GM18520 (cell line): ENCODE measurements around the gene UNKL.
A peak's percentile ranks its signal among the peaks of the same experiment; 100 is the strongest.

Experiments used
- ATAC-seq: cut with Tn5 transposase; IDR thresholded peaks from one replicate; pipeline ENCODE4 v1.9.1; 2021; ENCODE audit not compliant: unreplicated experiment

Gene UNKL

GRCh38 chr16:1356061-1356900 is 58.2 kb downstream of the UNKL start:
- ATAC-seq, result no peak

DNA sequence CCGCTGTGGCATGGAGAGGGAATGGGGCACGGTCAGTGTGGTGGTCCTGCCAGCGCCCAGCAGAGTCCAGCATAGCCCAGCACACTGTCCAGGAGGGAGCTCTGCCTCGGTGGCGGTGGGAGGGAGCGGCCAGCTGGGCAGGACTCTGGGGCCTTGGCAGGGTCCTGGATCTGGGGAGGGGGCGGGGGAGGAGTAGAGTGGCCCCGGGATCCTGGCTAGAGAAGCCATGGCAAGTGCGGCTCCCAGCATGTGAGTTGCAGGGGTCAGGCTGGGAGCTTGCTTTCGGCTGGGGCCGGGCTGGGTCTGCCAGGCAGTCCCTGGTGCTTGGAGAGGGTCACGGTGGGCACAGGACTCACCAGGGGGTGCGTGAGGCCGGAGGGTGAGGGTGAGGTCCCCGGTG is 58.9 kb downstream of the UNKL start:
- no peak for ATAC-seq

DNA sequence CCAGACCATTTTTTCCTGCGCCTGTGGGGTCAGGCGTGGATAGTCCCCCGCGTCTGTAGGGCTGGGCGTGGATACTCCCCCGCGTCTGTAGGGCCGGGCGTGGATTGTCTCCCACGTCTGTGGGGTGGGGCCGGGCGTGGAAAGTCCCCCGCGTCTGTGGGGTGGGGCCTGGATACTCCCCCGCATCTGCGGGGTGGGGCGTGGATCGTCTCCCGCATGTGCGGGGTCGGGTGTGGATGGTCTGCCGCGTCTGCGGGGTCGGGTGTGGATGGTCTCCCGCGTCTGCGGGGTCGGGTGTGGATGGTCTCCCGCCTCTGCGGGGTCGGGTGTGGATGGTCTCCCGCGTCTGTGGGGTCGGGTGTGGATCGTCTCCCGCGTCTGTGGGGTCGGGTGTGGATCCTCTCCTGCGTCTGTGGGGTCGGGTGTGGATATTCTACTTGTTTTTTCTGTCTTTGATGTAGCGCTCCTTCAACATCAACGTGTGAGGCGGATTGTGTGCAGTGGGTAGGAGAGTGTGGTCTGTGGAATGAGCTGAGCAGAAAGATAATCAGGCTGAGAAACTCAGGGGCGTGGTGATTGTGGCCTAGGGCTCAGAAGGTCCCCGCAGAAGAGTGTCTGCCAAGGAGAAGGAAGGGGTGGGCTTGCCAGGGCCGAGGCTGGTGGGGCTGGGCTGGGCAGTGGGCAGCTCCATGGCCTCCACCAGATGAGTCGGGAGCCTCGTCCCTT is 59.5 kb downstream of the UNKL start:
- no peak for ATAC-seq

- ATAC-seq, result peak; percentile 78
Measured at GRCh38 chr16:1351582-1352362, 62.7 kb downstream of the UNKL start, which contains the start of the genes GNPTG and TSR3. GNPTG (plus strand) TSS chr16:1351931; CDS start chr16:1351966, 35 bp downstream. TSR3 (minus strand) TSS chr16:1351878; CDS start chr16:1351804, 74 bp downstream.

- ATAC-seq, result peak; percentile 2
Measured at GRCh38 chr16:1351215-1351581, 63.3 kb downstream of the UNKL start.

- no peak for ATAC-seq
Measured at GRCh38 chr16:1350691-1351090, 63.8 kb downstream of the UNKL start.

- no peak for ATAC-seq
Measured at GRCh38 chr16:1349951-1350350, 64.6 kb downstream of the UNKL start.

DNA sequence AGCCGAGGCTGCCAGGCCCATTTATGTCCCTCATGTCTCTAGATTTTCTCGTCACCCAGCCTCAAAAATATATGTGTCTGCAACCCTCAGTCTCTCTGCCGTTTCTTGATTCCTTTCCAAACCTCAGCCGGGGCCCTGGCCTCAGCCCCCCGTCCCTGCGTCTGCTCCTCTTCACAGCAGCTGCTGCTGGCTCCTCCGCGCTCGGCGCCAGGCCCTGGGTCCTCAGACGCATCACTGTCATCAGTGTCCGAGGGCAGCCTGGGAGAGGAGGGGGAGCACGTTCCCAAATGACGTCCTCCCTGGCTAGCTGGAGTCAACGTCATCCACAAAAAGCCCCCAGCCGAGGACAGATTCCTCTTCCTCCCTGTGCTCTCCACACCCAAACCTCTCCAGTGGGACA is 65.2 kb downstream of the UNKL start:
- no peak for ATAC-seq

- no peak for ATAC-seq
Measured at GRCh38 chr16:1348926-1349325, 65.6 kb downstream of the UNKL start.

GRCh38 chr16:1348441-1348840 is 66.1 kb downstream of the UNKL start:
- ATAC-seq, result no peak

- no peak for ATAC-seq
Measured at GRCh38 chr16:1347962-1348361, 66.5 kb downstream of the UNKL start.

DNA sequence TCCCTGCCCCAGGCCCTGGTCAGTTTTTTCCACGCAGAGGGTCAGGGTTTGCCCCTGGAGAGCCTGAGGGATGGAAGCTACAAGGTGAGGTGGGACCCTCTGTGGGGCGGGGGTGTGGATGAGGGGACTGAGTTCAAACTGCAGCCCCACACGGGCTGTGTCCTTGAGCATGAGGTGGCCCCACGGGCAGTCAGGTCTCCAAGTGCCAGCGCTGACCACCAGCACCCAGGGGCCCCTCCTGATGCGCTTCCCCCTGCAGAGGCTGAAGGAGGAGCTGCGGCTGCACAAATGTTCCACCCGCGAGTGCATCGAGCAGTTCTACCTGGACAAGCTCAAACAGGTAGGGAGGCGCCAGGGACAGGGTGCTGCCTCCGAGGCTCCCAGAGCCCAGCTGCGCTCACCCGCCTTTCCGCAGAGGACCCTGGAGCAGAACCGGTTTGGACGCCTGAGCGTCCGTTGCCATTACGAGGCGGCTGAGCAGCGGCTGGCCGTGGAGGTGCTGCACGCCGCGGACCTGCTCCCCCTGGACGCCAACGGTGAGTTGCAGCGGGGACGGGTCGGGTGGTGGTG is 67.1 kb downstream of the UNKL start:
- ATAC-seq, result no peak

- ATAC-seq, result no peak
Measured at GRCh38 chr16:1346422-1347285, 67.8 kb downstream of the UNKL start.

DNA sequence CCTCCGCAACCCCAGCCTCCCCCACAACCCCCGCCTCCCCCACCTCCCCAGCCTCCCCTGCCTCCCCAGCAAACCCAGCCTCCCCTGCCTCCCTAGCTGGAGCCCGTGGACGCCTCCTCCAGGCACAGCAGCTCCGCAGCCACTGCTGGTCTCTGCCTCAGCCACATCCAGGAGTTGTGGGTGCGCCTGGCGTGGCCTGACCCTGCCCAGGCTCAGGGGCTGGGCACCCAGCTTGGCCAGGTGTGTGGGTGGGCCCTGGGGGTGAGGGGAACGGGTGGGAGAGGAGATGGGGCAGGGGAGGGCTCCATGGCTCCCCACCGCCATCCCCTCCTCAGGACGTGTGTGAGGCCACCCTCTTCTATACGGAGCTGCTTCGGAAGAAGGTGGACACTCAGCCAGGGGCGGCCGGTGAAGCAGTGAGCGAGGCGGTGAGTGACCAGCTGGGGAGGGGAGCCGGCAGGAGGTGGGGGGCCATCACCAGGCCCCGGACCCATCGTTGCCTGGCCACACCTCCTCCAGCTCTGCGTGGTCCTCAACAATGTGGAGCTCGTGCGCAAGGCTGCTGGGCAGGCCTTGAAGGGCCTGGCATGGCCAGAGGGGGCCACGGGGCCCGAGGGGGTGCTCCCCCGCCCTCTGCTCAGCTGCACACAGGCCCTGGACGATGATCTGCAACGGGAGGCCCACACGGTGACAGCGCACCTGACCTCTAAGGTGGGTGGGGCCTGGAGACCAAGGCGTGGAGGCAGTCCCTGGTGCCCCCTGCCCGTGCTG is 68.7 kb downstream of the UNKL start:
- ATAC-seq, result no peak

DNA sequence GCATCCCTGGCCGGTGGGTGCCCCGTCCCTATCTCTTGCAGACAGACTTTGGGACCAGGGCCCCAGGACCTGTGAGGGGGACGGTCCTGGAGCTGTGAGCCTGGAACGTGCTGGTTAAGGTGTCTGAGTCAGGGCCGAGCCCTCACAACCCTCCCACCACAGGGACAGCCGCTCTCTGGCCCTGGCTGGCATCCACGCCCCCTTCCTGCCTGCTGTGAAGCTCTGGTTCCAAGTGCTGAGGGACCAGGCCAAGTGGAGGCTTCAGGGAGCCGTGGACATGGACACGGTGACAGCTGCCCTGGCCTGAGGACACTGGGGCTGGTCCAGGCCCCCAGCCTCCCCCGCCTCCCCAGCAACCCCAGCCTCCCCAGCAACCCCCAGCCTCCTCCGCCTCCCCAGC is 69.4 kb downstream of the UNKL start:
- ATAC-seq, result no peak

GRCh38 chr16:1344499-1344898 is 70.0 kb downstream of the UNKL start:
- no peak for ATAC-seq

DNA sequence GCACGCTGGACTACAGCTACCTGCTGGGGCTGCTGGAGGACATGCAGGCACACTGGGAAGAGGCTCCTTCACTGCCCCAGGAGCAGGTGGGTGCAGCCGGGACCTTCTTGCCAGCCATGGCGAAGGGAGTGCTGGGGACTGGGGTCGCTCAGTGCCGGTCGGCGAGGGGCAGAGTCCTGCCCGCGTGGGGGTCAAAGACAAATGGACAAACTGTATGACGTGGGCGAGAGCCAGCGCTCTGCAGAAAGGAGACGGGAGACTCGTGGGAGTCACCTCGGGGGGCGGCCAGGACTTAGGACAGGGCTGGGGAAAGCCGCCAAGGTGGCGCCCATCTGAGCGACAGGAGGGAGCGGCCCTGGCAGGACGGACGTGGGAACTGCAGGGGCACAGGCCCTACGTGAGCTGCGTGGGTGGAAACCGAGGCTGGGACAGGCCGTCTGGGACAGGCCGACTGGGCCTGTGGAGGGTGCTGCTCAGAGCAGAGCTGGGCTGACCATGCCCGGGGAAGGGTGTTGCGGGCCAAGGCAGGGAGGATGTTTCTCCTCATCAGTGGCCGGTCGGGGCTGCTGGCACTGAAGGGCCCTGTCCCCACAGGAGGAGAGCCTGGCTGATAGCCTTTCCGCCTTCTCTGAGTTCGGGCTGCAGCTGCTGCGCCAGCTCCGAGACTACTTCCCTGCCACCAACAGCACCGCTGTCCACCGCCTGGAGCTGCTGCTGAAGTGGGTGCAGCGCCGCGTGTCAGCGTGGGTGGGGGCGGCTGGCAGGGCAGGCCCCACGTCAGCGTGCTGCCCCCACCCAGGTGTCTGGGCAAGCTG is 70.9 kb downstream of the UNKL start:
- no peak for ATAC-seq
